GM18499 (cell line): ENCODE data around the gene ZNF579.

Source experiments
- ATAC-seq: cut with Tn5 transposase; IDR thresholded peaks from one replicate; pipeline ENCODE4 v1.9.1; 2021; ENCODE audit warnings: moderate number of reproducible peaks; ENCODE audit not compliant: insufficient read depth, unreplicated experiment

ZNF579 gene

GRCh38 chr19:55613396-55613795 lies 32.7 kb upstream of the ZNF579 start:
- no peak for ATAC-seq

- no peak for ATAC-seq
Observed at GRCh38 chr19:55611983-55612645, 31.5 kb upstream of the ZNF579 start.

DNA sequence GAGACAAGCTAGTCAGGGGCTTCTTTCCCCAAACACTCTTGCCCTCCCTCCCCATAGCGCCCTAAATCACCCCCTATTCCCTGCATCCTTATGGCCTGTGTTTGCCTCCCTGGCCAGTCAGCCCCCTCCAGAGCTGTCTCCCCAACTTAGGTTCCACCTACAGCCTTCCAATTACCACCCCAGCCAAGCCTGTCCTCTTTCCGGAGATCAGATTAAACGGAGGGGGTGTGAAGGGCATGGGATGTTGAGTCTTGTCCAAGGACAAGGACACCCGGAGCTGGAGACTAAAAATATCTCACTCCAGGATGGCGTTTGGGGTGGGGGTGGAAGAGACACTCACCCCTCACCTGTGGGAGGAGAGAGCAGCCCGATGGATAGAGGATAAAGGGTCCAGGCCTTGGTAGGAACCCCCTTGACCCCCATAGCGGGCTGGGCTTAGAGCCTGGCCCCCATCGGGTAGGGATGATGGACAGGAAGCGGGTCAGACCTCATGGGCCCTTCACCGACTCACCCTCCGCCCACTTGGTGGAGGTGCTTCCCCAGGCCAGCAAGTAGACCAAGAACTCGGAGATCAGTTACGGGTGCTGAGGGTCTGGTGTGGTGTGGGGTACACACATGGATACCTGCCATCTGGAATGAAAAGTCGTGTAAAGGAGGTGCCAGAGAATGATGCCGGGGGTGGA lies 30.8 kb upstream of the ZNF579 start:
- ATAC-seq, result no peak

GRCh38 chr19:55609326-55609725 lies 28.7 kb upstream of the ZNF579 start:
- ATAC-seq, result no peak

GRCh38 chr19:55606817-55607216 lies 26.2 kb upstream of the ZNF579 start:
- ATAC-seq, result no peak

GRCh38 chr19:55606471-55606787 lies 25.8 kb upstream of the ZNF579 start:
- no peak for ATAC-seq

GRCh38 chr19:55605637-55606470 lies 25.2 kb upstream of the ZNF579 start, which contains the start of gene ZNF865:
TSS of gene ZNF865 (plus strand) at chr19:55605647. CDS start at chr19:55613619, 7,972 bp downstream.
- ATAC-seq, result no peak

DNA sequence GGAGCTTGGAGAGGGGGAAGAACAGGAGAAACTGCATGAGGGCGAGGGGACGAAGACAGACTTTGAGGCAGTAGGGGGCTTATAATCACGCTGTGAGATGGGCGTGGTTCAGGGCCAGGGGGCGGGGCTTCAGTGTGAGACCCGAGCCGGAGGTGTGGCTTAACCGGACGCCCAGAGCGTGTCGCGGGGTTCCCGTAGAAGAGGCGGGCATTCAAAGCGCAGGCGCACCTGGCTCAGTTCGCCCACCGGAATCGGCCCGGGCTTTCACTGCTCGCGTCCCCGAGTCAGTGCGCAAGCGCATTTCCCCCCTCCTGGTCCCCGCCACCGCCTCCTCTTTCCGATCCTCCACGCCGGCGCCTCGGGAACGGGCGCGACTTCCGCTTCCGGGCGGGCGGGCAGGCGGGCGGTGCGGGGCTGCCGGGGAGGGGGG lies 24.6 kb upstream of the ZNF579 start:
- ATAC-seq, result peak; percentile 35

GRCh38 chr19:55603581-55604292 lies 23.1 kb upstream of the ZNF579 start:
- no peak for ATAC-seq

DNA sequence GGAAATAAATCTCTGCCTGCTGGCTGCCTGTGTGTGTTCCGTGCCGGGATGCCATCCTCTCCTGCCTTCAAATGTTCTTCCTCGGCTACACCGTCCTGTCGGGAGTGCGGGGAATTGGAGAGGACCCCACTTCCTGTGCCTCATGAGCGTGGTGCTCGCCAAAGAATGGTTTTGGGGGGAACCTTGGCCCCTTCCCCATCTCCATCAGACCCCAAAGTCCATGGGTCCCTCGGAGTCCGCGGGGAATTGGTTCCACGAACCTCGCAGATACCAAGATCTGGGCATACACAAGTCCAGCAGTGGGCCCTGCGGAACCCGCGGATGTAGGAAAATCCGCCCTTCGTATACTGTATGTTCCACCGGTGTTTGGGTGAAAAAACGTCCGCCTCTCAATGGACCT lies 22.5 kb upstream of the ZNF579 start:
- ATAC-seq, result no peak

- no peak for ATAC-seq
Observed at GRCh38 chr19:55602104-55603001, 21.7 kb upstream of the ZNF579 start.

- no peak for ATAC-seq
Observed at GRCh38 chr19:55601084-55601483, 20.4 kb upstream of the ZNF579 start.

DNA sequence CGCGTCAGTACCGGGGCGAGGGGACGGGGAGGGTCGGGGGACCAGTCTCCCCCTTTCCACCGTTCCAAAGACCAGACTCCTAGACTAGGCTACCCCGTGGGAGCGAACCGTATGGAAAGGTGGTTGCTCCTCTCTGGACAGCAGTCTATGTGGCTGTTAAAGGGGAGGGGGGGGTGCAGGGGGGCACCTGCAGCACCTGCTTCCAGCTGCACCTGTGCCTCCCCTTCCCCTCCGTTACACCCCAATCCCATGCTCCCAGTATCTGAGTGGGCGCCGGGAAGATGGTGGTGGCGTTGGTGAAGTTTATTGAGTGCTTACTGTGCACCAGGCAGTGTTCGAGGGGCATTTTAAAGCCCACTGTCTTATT lies 20.0 kb upstream of the ZNF579 start:
- ATAC-seq, result no peak

DNA sequence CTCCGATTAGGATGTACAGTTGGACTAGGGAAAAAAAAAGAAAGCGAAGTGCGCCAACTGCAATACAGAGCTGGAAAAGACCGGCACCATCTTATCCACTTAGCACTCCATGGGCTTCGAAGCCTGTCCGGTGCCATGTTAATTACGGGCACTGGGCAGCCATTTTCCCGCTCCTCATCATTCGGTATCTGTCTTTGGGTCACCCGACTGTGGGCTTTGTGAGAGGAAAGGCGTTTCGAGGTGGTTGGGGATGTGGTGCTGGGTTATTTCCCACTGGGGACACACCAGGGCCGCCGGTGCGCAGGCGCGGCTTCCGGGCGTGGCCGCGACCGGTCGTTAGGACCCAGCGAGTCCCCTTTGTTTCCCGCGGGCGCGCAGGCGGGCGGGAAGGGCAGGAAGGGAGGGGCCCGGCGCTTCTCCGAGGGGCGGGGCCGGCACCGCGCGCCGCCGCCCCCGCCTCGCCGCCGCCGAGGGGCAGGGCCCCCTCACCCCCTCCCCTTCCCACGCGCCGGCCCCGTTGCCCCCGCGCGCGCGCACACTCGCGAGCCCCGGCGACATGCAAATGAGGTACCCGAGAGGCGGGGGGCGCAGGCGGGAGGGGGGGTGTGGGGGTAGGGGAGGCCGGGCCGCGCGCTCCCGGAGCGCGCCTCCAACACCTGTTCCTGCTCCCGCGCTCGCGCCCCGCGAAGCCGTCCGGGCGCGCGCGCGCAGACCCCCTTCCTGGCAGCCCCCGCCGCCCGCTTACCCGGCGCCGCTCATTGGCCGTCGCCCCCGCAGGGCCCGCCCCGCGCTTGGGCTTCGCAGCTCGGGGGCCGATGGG lies 19.4 kb upstream of the ZNF579 start, which contains the start of gene ZNF524:
ZNF524 (plus strand) TSS at position 447 of the 820 bp plus-strand sequence. CDS start 1,825 bp downstream, outside the sequence.
- ATAC-seq, result peak; percentile 27

- ATAC-seq, result peak; percentile 26
Observed at GRCh38 chr19:55599468-55599841, 18.8 kb upstream of the ZNF579 start, which contains the start of gene FIZ1. TSS of gene FIZ1 (minus strand) at chr19:55599517. CDS start at chr19:55597865, 1,652 bp downstream.

DNA sequence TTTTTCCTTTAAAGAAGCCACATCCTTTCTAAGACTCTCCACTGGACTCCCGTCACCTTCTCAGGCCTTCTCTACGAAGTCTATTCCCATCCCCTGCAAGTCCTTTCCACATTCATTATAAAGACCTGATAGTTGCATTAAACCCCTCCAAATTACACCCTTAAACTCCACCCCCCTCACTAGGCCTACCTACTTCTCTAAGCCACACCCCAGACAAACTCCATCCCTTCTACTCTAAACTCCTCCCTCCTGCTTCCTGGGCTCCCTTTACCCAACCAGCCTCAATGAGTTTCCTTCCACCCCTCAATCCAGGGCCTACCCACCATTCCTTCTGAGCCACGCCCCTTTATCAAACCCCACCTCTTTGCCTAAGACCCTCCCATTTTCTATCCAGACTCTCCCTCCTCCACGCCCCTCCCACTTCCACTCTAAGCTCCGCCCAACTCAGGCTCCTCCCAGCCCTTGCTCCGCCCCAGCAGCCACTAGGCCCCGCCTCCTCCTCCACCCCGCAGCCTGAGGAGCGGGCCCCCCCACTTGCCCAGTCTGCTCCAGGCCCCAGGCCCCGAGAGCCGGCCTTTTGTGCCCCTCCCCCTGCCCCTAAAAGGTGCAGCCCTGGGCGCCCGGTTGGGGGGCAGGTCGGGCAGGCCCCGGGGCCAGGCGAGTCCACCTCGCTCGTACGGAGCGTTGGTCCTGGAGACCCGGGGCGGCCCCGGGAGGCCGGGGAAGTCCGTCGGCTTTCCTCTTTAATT lies 18.2 kb upstream of the ZNF579 start:
- peak; percentile 43 for ATAC-seq

GRCh38 chr19:55598034-55598433 lies 17.4 kb upstream of the ZNF579 start:
- ATAC-seq, result no peak

DNA sequence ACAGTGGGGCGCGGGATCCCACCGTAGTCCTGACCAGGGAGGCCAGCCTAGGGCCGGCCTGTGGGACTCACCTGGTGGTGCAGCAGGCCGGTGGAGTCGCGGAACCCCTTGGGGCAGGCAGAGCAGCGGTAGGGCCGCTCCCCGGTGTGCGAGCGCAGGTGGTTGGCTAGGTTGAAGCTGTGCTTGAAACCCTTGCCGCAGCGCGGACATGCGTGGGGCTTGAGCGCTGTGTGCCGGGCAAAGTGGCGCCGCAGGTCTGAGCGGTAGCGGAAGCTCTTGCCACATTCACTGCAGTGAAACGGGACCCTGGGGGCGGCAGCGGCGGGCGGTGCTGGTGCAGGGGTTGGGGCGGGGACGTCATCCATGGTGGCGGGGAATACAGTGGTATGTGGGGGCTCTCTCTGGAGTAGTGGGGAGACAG lies 16.9 kb upstream of the ZNF579 start:
- no peak for ATAC-seq
